GM12892 (cell line): ENCODE measurements around the gene ASCC1.

Experiments
- POLR2A ChIP-seq: IDR thresholded peaks from 2 replicates; pipeline ENCODE4 v1.6.1; 2011; ENCODE audit warnings: low read depth, low read length, control low read depth
- POLR2AphosphoS5 ChIP-seq: IDR thresholded peaks from 2 replicates; pipeline ENCODE4 v1.6.1; 2011; ENCODE audit warnings: low read depth, low read length, control low read depth

DNA sequence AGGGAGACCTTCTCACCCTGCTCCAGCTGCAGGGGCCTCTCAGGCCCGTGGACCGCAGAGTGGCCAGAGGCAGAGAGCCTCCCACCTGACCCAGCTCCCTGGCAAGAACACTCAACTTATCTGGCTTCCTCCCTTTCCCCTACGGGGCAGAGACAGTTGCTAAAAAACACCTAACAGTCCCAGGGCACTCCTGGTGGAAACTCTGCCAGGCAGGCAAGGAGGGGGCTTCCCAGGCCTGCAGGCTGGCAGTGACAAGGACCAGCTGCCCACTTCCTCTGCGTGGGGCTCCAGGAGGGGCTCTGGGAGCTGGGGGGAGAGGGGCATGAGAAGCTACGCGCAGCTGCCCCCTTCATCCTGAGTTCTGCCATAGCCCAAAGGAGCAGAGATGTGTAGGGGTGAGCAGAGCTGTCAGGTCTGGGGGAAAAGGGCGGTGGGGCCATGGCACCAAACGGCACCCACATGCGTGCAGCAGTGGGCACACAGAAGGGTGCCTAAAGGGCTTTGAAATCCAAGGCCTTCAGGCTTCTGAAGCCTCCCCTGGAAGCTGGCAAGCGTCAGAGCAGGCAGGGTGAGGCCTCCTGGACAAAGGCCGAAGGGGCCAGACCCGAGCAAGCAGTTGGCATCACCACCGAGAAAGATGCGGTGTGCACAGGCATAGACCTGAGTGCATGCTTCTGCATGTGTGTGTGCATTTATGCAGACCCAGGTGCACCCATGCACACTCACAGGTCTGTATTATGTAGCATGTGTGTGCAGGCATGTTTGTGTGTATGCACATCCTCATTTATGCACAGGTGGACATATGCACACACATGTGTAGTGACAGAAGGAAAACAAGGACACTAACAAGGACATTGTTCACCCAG is 142.1 kb downstream of the ASCC1 start:
- TF ChIP-seq POLR2AphosphoS5 (no peak), POLR2A (no peak)
